ENCODE measurements around the gene VSIG10.

The VSIG10 gene

DNA sequence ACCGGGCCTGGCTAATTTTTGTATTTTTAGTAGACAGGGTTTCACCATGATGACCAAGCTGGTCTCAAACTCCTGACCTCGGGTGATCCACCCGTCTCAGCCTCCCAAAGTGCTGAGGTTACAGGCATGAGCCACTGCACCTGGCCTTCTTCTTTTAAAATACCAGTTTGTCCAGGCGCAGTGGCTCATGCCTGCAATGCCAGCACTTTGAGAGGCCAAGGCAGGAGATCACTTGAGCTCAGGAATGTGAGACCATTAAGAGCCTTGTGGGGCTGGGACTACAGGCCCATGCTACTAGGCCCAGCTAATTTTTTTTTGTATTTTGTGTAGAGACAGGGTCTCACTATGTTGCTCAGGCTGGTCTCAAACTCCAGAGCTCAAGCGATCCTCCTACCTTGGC is 24.1 kb upstream of the VSIG10 start:
- H2AFZ ChIP-seq (ENCODE audit: low read depth, low read length): no peak overlapping the region
- no peaks in the 10 kb centered on the region for H3K79me2 ChIP-seq (ENCODE audit: low read length)
- no peaks in the 10 kb centered on the region for H4K20me1 ChIP-seq (ENCODE audit: insufficient read depth, low read length)
- H3K9ac ChIP-seq (ENCODE audit: low read length): no peak overlapping the region
- no peaks in the 10 kb centered on the region for H3K36me3 ChIP-seq (replicated peaks; ENCODE audit: low read depth, low read length)
- no peaks in the 10 kb centered on the region for H3K27me3 ChIP-seq (ENCODE audit: low read depth, low read length)
- no peak overlapping the region for H3K27ac ChIP-seq (ENCODE audit: low read length)
- no peak overlapping the region for H3K4me2 ChIP-seq (ENCODE audit: low read length)
- TF ChIP-seq EZH2phosphoT487 (IDR thresholded peaks at IDR 0.05; ENCODE audit: low read depth): no peak
- H3K9me3 ChIP-seq (ENCODE audit: insufficient read depth, low read length): no peaks in the 10 kb centered on the region
- H3K4me3 ChIP-seq (ENCODE audit: low read length): no peak overlapping the region
- H3K4me1 ChIP-seq (ENCODE audit: low read length): no peaks in the 10 kb centered on the region

DNA sequence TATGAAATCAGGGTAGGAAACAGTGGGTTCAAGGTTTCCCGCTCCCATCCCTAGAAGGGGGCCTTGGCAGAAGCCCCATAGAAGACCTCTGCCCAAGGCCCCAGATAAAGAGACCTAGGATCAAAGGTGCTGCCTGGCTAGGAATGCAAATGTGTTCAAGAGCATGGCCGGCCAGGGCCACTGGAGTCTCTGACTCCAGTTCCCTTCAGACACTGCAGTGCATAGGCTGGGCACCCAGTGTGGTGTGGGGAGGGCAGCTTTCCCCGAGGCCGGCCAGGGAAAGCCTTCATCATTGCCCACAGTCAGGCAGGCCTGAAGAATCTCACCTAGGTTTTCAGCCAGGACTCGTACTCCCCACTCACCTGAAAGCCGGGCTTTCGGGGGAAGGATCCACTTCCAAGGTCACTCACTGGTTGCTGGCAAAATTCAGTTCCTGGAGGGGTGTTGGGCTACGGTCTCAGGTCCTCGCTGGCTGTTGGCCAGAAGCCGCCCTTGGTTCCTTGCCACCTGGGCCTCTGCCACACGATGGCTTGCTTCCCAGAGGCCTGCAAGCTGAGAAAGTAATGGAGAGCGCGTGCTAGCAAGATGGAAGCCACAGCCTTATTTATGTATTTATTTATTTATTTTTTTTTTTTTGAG is 22.4 kb upstream of the VSIG10 start:
- Histone ChIP-seq H3K4me2 (ENCODE audit: low read length) (no peak overlapping the region), H3K36me3 (replicated peaks; ENCODE audit: low read depth, low read length) (no peaks in the 10 kb centered on the region), H3K27me3 (ENCODE audit: low read depth, low read length) (no peaks in the 10 kb centered on the region), H4K20me1 (ENCODE audit: insufficient read depth, low read length) (no peaks in the 10 kb centered on the region), H3K79me2 (ENCODE audit: low read length) (no peaks in the 10 kb centered on the region), H3K9me3 (ENCODE audit: insufficient read depth, low read length) (no peaks in the 10 kb centered on the region), H3K27ac (ENCODE audit: low read length) (no peak overlapping the region), H3K4me3 (ENCODE audit: low read length) (no peak overlapping the region), H3K9ac (ENCODE audit: low read length) (no peak overlapping the region), H3K4me1 (ENCODE audit: low read length) (no peaks in the 10 kb centered on the region), H2AFZ (ENCODE audit: low read depth, low read length) (no peak overlapping the region)
- TF ChIP-seq EZH2phosphoT487 (IDR thresholded peaks at IDR 0.05; ENCODE audit: low read depth): no peak
- TF ChIP-seq, protein P1, sequence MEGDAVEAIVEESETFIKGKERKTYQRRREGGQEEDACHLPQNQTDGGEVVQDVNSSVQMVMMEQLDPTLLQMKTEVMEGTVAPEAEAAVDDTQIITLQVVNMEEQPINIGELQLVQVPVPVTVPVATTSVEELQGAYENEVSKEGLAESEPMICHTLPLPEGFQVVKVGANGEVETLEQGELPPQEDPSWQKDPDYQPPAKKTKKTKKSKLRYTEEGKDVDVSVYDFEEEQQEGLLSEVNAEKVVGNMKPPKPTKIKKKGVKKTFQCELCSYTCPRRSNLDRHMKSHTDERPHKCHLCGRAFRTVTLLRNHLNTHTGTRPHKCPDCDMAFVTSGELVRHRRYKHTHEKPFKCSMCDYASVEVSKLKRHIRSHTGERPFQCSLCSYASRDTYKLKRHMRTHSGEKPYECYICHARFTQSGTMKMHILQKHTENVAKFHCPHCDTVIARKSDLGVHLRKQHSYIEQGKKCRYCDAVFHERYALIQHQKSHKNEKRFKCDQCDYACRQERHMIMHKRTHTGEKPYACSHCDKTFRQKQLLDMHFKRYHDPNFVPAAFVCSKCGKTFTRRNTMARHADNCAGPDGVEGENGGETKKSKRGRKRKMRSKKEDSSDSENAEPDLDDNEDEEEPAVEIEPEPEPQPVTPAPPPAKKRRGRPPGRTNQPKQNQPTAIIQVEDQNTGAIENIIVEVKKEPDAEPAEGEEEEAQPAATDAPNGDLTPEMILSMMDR (IDR thresholded peaks at IDR 0.05; ENCODE audit: low read depth, low read length): no peak

DNA sequence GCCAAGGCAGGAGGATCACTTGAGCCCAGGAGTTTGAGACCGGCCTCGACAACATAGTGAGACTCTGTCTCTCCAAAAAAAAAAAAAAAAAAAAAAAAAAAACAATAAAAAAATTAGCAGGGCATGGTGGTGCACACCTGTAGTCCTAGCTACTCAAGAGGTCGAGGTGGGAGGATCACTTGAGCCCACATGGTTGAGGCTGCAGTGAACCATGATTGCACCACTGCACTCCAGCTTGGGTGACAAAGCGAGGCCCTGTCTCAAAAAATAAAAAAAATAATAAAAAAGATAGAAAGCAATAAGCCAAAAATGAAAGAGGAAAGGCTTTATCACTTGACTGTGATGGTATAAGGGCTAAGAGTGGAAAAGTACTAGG is 21.9 kb upstream of the VSIG10 start:
- H3K27ac ChIP-seq (ENCODE audit: low read length): no peak overlapping the region
- no peaks in the 10 kb centered on the region for H3K36me3 ChIP-seq (replicated peaks; ENCODE audit: low read depth, low read length)
- TF ChIP-seq, protein P1 (IDR thresholded peaks at IDR 0.05; ENCODE audit: low read depth, low read length): no peak
- TF ChIP-seq EZH2phosphoT487 (IDR thresholded peaks at IDR 0.05; ENCODE audit: low read depth): no peak
- no peaks in the 10 kb centered on the region for H3K9me3 ChIP-seq (ENCODE audit: insufficient read depth, low read length)
- no peaks in the 10 kb centered on the region for H3K4me1 ChIP-seq (ENCODE audit: low read length)
- no peak overlapping the region for H3K4me3 ChIP-seq (ENCODE audit: low read length)
- no peaks in the 10 kb centered on the region for H3K79me2 ChIP-seq (ENCODE audit: low read length)
- H2AFZ ChIP-seq (ENCODE audit: low read depth, low read length): no peak overlapping the region
- no peaks in the 10 kb centered on the region for H4K20me1 ChIP-seq (ENCODE audit: insufficient read depth, low read length)
- no peak overlapping the region for H3K4me2 ChIP-seq (ENCODE audit: low read length)
- H3K9ac ChIP-seq (ENCODE audit: low read length): no peak overlapping the region
- no peaks in the 10 kb centered on the region for H3K27me3 ChIP-seq (ENCODE audit: low read depth, low read length)

DNA sequence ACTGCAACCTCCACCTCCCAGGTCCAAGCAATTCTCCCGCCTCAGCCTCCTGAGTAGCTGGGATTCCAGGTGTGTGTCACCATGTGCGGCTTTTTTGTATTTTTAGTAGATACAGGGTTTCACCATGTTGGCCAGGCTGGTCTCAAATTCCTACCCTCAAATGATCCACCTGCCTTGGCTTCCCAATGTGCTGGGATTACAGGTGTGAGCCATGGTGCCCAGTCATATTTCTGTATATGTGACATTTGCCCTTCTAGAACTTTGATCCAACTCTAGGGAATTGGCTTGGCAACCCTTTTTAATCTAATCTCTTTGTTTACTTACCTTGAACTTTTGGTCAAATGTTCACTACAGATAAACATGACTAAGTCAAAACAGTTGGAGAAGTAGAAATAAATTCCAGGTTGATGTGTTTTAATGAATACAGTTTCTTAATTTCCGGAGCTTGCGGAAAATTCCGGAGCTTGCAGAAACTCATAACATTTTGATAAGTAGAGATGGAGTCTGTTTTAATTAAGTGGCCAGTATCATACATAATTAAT is 20.6 kb upstream of the VSIG10 start:
- H4K20me1 ChIP-seq (ENCODE audit: insufficient read depth, low read length): no peaks in the 10 kb centered on the region
- H3K79me2 ChIP-seq (ENCODE audit: low read length): no peaks in the 10 kb centered on the region

More for the DNA sequence above, 20.6 kb upstream of the VSIG10 start:
- no peak overlapping the region for H2AFZ ChIP-seq (ENCODE audit: low read depth, low read length)
- no peak overlapping the region for H3K9ac ChIP-seq (ENCODE audit: low read length)
- TF ChIP-seq, protein P1 (IDR thresholded peaks at IDR 0.05; ENCODE audit: low read depth, low read length): no peak
- H3K36me3 ChIP-seq (replicated peaks; ENCODE audit: low read depth, low read length): no peaks in the 10 kb centered on the region
- no peaks in the 10 kb centered on the region for H3K9me3 ChIP-seq (ENCODE audit: insufficient read depth, low read length)
- no peak overlapping the region for H3K4me2 ChIP-seq (ENCODE audit: low read length)
- no peak overlapping the region for H3K4me3 ChIP-seq (ENCODE audit: low read length)
- no peaks in the 10 kb centered on the region for H3K27me3 ChIP-seq (ENCODE audit: low read depth, low read length)
- no peaks in the 10 kb centered on the region for H3K4me1 ChIP-seq (ENCODE audit: low read length)
- no peak overlapping the region for H3K27ac ChIP-seq (ENCODE audit: low read length)

Measured in OCI-LY3 (cell line).